Esophagus squamous epithelium (tissue), 4 donors: Measurements from ENCODE around the gene RRAGD.

Source experiments
- CTCF ChIP-seq, 6 experiments: fragments of 450-650 bp in 4 of 6; fragments of 200-600 bp in 2 of 6; sonication (generic) in 2 of 6; IDR thresholded peaks; one replicate each; pipeline ENCODE4 v1.5.1; 2016 to 2019; ENCODE audit warnings: antibody characterized with exemption in 6 of 6, mild to moderate bottlenecking in 4 of 6, moderate library complexity in 4 of 6
- POLR2A ChIP-seq, 4 donors: fragments of 450-650 bp; IDR thresholded peaks; one replicate each; pipeline ENCODE4 v1.6.1; 2017; ENCODE audit warnings: antibody characterized with exemption in 4 of 4, mild to moderate bottlenecking in 4 of 4, moderate library complexity in 3 of 4

GRCh38 chr6:89413006-89413400, 930 bp upstream of the RRAGD start:
- TF ChIP-seq POLR2A (IDR thresholded peaks at IDR 0.05), result no peak
- no peak for TF ChIP-seq CTCF (IDR thresholded peaks at IDR 0.05)
